ENCODE measurements around the gene ADH1B. TPM values are rescaled to one million over a fixed set of nuclear protein-coding genes. Genes with fewer than 3 reads are reported as not detected.
"Not testable (repeated sequence)": the region's sequence is repeated elsewhere in the genome, so short reads cannot be mapped to it uniquely, and the experiment has no call there.

The ADH1B gene
- total RNA-seq, 1 donor from 2014 or later, result 891 TPM

GRCh38 chr4:99324979-99325378 is 3.8 kb upstream of the ADH1B start:
- peaks cover 43% of the 10 kb centered on the region for H3K4me1 ChIP-seq
- H3K9me3 ChIP-seq, result no peaks in the 10 kb centered on the region
- no peaks in the 10 kb centered on the region for H3K36me3 ChIP-seq
- no peaks in the 10 kb centered on the region for H3K27me3 ChIP-seq
- intact Hi-C loops (cut with DNase I), result loop anchor here (5.0 to 10.0 kb wide), 2 partner anchors 77 to 120 kb away; no protein-coding TSS in a partner anchor
- peak overlapping the region; percentile 84 for H3K27ac ChIP-seq
- no peak overlapping the region for H3K4me3 ChIP-seq
- TF ChIP-seq POLR2A (IDR thresholded peaks at IDR 0.05), result no peak
- peak in 1 of 2 donors; percentile 96 for TF ChIP-seq POLR2AphosphoS5 (IDR thresholded peaks at IDR 0.05; ENCODE audit: insufficient read depth in 1 of 2, low read depth in 1 of 2)
- TF ChIP-seq CTCF (IDR thresholded peaks at IDR 0.05), result no peak
- no peak for DNase-seq (ENCODE audit: extremely low spot score in 2 of 2)

- Histone ChIP-seq H3K4me1 (peaks cover 43% of the 10 kb centered on the region), H3K9me3 (no peaks in the 10 kb centered on the region), H3K4me3 (no peak overlapping the region), H3K27ac (peak overlapping the region; percentile 84), H3K36me3 (no peaks in the 10 kb centered on the region), H3K27me3 (no peaks in the 10 kb centered on the region)
- intact Hi-C loops (cut with DNase I), result loop anchor here (5.0 to 10.0 kb wide), 2 partner anchors 78 to 120 kb away; no protein-coding TSS in a partner anchor
- DNase-seq (ENCODE audit: extremely low spot score in 2 of 2), result no peak
- no peak for TF ChIP-seq CTCF (IDR thresholded peaks at IDR 0.05)
- no peak for TF ChIP-seq POLR2A (IDR thresholded peaks at IDR 0.05)
- TF ChIP-seq POLR2AphosphoS5 (IDR thresholded peaks at IDR 0.05; ENCODE audit: insufficient read depth in 1 of 2, low read depth in 1 of 2), result no peak
Observed at GRCh38 chr4:99324361-99324760, 3.2 kb upstream of the ADH1B start.

- Histone ChIP-seq H3K4me1 (peaks cover 43% of the 10 kb centered on the region), H3K27ac (peak overlapping the region; percentile 84), H3K4me3 (no peak overlapping the region), H3K36me3 (no peaks in the 10 kb centered on the region), H3K27me3 (no peaks in the 10 kb centered on the region), H3K9me3 (no peaks in the 10 kb centered on the region)
- TF ChIP-seq POLR2AphosphoS5 (IDR thresholded peaks at IDR 0.05; ENCODE audit: insufficient read depth in 1 of 2, low read depth in 1 of 2), result peak; percentile 19 to 92
- TF ChIP-seq POLR2A (IDR thresholded peaks at IDR 0.05), result no peak
- intact Hi-C loops (cut with DNase I), result loop anchor here (5.0 to 10.0 kb wide), 2 partner anchors 79 to 119 kb away; no protein-coding TSS in a partner anchor
- no peak for DNase-seq (ENCODE audit: extremely low spot score in 2 of 2)
Observed at GRCh38 chr4:99323756-99324155, 2.6 kb upstream of the ADH1B start.

GRCh38 chr4:99317811-99318210 is 3.4 kb downstream of the ADH1B start:
- DNase-seq (ENCODE audit: extremely low spot score in 2 of 2); H3K36me3 ChIP-seq; H3K27me3 ChIP-seq; H3K9me3 ChIP-seq; intact Hi-C loops (cut with DNase I); H3K27ac ChIP-seq: not testable (repeated sequence)
- peak overlapping the region in 1 of 2 donors; percentile 9 for H3K4me3 ChIP-seq
- peaks cover 14% of the 10 kb centered on the region for H3K4me1 ChIP-seq

- Histone ChIP-seq H3K9me3 (no peaks in the 10 kb centered on the region), H3K4me3 (peak overlapping the region in 1 of 2 donors; percentile 9), H3K4me1 (peaks cover 13% of the 10 kb centered on the region), H3K27me3 (no peaks in the 10 kb centered on the region), H3K27ac (no peak overlapping the region), H3K36me3 (no peaks in the 10 kb centered on the region)
- DNase-seq (ENCODE audit: extremely low spot score in 2 of 2), result no peak
- intact Hi-C loops (cut with DNase I), result no loop called here
- TF ChIP-seq POLR2AphosphoS5 (IDR thresholded peaks at IDR 0.05; ENCODE audit: insufficient read depth in 1 of 2, low read depth in 1 of 2), result no peak
- no peak for TF ChIP-seq CTCF (IDR thresholded peaks at IDR 0.05)
- TF ChIP-seq POLR2A (IDR thresholded peaks at IDR 0.05), result no peak
Observed at GRCh38 chr4:99317354-99317753, 3.8 kb downstream of the ADH1B start.

GRCh38 chr4:99315839-99316238 is 5.4 kb downstream of the ADH1B start:
- Histone ChIP-seq H3K27ac (no peak overlapping the region), H3K4me1 (no peaks in the 10 kb centered on the region), H3K36me3 (no peaks in the 10 kb centered on the region), H3K27me3 (no peaks in the 10 kb centered on the region), H3K9me3 (no peaks in the 10 kb centered on the region), H3K4me3 (no peak overlapping the region)
- intact Hi-C loops (cut with DNase I), result no loop called here
- TF ChIP-seq POLR2A (IDR thresholded peaks at IDR 0.05), result no peak
- no peak for TF ChIP-seq CTCF (IDR thresholded peaks at IDR 0.05)
- TF ChIP-seq POLR2AphosphoS5 (IDR thresholded peaks at IDR 0.05; ENCODE audit: insufficient read depth in 1 of 2, low read depth in 1 of 2), result no peak
- DNase-seq (ENCODE audit: extremely low spot score in 2 of 2), result no peak
